H1 (cell line): ENCODE data around the gene DACH2. TPM values are rescaled to one million over a fixed set of nuclear protein-coding genes. Genes with fewer than 3 reads are reported as not detected.

Experiments used
- CTCF ChIA-PET: fragments of 300-600 bp; sonication (Branson Sonifier 250); formaldehyde crosslinking; loops from one replicate; lab custom pipeline; 2021; ENCODE audit not compliant: partially characterized antibody; lab: Charles Lee
- POLR2A ChIA-PET: fragments of 300-600 bp; sonication (Branson Sonifier 250); formaldehyde crosslinking; loops from one replicate; lab custom pipeline; 2021; ENCODE audit warnings: inconsistent platforms; ENCODE audit not compliant: partially characterized antibody; lab: Charles Lee
- DNase-seq, 2 experiments: peaks; one replicate each; pipeline versions ENCODE4 v3.0.0 to v3.0.0-alpha.2; 2010 to 2022; ENCODE audit warnings: low spot score in 2 of 2, low read depth in 1 of 2, mixed read lengths in 1 of 2
- FAIRE-seq: peaks from 2 replicates; lab custom pipeline; 2011; peaks lifted over from hg19 to GRCh38; lab: Jason Lieb, UNC
- H2AFZ ChIP-seq: 2 replicates; pipeline ENCODE4 v1.8.1; 2012; ENCODE audit warnings: low read length, inconsistent platforms
- H2AK5ac ChIP-seq: 2 replicates; pipeline ENCODE4 v1.6.1; 2013; ENCODE audit warnings: low read depth, low read length
- H2BK120ac ChIP-seq: replicated peaks from 2 replicates; pipeline ENCODE3; 2013; ENCODE audit warnings: low read depth, low read length, inconsistent platforms
- H2BK12ac ChIP-seq: 2 replicates; pipeline ENCODE4 v1.6.1; 2013; ENCODE audit warnings: low read depth, low read length
- H2BK15ac ChIP-seq: 2 replicates; pipeline ENCODE4 v1.6.1; 2013; ENCODE audit warnings: low read length
- H2BK20ac ChIP-seq: 2 replicates; pipeline ENCODE4 v1.6.1; 2013; ENCODE audit warnings: low read length
- H2BK5ac ChIP-seq: 2 replicates; pipeline ENCODE4 v1.6.1; 2013; ENCODE audit warnings: low read depth, low read length
- H3K14ac ChIP-seq: 2 replicates; pipeline ENCODE4 v1.6.1; 2013; ENCODE audit warnings: inconsistent platforms; ENCODE audit not compliant: insufficient read length
- H3K18ac ChIP-seq: 2 replicates; pipeline ENCODE4 v1.6.1; 2013; ENCODE audit warnings: low read length; ENCODE audit errors: extremely low read depth
- H3K23ac ChIP-seq: 2 replicates; pipeline ENCODE4 v1.6.1; 2013; ENCODE audit warnings: inconsistent platforms; ENCODE audit not compliant: insufficient read length
- H3K23me2 ChIP-seq: 2 replicates; pipeline ENCODE4 v1.6.1; 2013; ENCODE audit warnings: low read depth, low read length
- H3K27ac ChIP-seq: 2 replicates; pipeline ENCODE4 v1.6.1; 2011; ENCODE audit warnings: low read depth, low read length, inconsistent platforms
- H3K27me3 ChIP-seq, 4 experiments: replicated peaks in 1 of 4; 1 replicate in 1 of 4; 2 replicates in 3 of 4; pipeline versions ENCODE4 v1.6.1 to v1.8.1; 2011 to 2013; ENCODE audit warnings: low read length in 3 of 4, mild to moderate bottlenecking in 3 of 4, inconsistent platforms in 2 of 4, mixed read lengths in 2 of 4, moderate library complexity in 1 of 4; ENCODE audit not compliant: control insufficient read depth in 3 of 4, insufficient read depth in 3 of 4; ENCODE audit errors: extremely low read depth in 1 of 4
- H3K36me3 ChIP-seq, 4 experiments: 2 replicates each; pipeline versions ENCODE4 v1.6.1 to v1.8.1; 2011 to 2013; ENCODE audit warnings: mild to moderate bottlenecking in 4 of 4, low read length in 3 of 4, moderate library complexity in 2 of 4, control low read depth in 1 of 4, inconsistent platforms in 1 of 4; ENCODE audit not compliant: insufficient read depth in 4 of 4, control insufficient read depth in 2 of 4
- H3K4ac ChIP-seq: replicated peaks from 2 replicates; pipeline ENCODE3; 2013; ENCODE audit warnings: low read length, low read depth, mixed read lengths, inconsistent platforms; ENCODE audit not compliant: insufficient read length
- H3K4me1 ChIP-seq, 4 experiments: replicated peaks in 1 of 4; 1 replicate in 1 of 4; 2 replicates in 3 of 4; pipeline versions ENCODE4 v1.6.1 to v1.8.1; 2011 to 2013; ENCODE audit warnings: low read length in 3 of 4, inconsistent platforms in 2 of 4, mixed read lengths in 1 of 4; ENCODE audit not compliant: insufficient read depth in 4 of 4, control insufficient read depth in 3 of 4
- H3K4me2 ChIP-seq, 2 experiments: 2 replicates each; pipeline versions ENCODE4 v1.6.1 to v1.8.1; 2011 to 2013; ENCODE audit warnings: low read depth in 2 of 2, low read length in 2 of 2, control low read depth in 1 of 2, inconsistent platforms in 1 of 2, mild to moderate bottlenecking in 1 of 2; ENCODE audit not compliant: insufficient read depth in 1 of 2
- H3K4me3 ChIP-seq, 4 experiments: fragments of 200-600, 300-600 bp in 1 of 4; sonication (generic), shearing (Covaris generic), sonication (Bioruptor Twin) in 1 of 4; 2 replicates each; pipeline versions ENCODE4 v1.5.1 to v1.8.1; 2011 to 2016; ENCODE audit warnings: low read length in 4 of 4, low read depth in 3 of 4, control low read depth in 2 of 4, inconsistent platforms in 2 of 4, mild to moderate bottlenecking in 2 of 4, mixed read lengths in 1 of 4, moderate library complexity in 1 of 4; ENCODE audit not compliant: insufficient read depth in 2 of 4; ENCODE audit errors: extremely low read depth in 1 of 4
- H3K56ac ChIP-seq: replicated peaks from 2 replicates; pipeline ENCODE3; 2013; ENCODE audit warnings: low read depth, mild to moderate bottlenecking, mixed read lengths, low read length, inconsistent platforms; ENCODE audit not compliant: insufficient read length
- H3K79me1 ChIP-seq: 2 replicates; pipeline ENCODE4 v1.6.1; 2013; ENCODE audit warnings: low read depth, low read length, control low read depth
- H3K79me2 ChIP-seq, 2 experiments: 2 replicates each; pipeline versions ENCODE4 v1.6.1 to v1.8.1; 2012 to 2013; ENCODE audit warnings: low read length in 2 of 2, mild to moderate bottlenecking in 2 of 2, inconsistent platforms in 1 of 2; ENCODE audit not compliant: insufficient read depth in 2 of 2, control insufficient read depth in 1 of 2
- H3K9ac ChIP-seq, 4 experiments: replicated peaks in 1 of 4; 1 replicate in 1 of 4; 2 replicates in 3 of 4; pipeline versions ENCODE4 v1.6.1 to v1.8.1; 2011 to 2013; ENCODE audit warnings: low read depth in 3 of 4, low read length in 3 of 4, control low read depth in 2 of 4, mild to moderate bottlenecking in 2 of 4, moderate library complexity in 2 of 4, inconsistent platforms in 1 of 4; ENCODE audit errors: extremely low read depth in 1 of 4
- H3K9me3 ChIP-seq, 2 experiments: 2 replicates each; pipeline versions ENCODE4 v1.6.1 to v1.8.1; 2012 to 2013; ENCODE audit warnings: mild to moderate bottlenecking in 2 of 2, moderate library complexity in 2 of 2, control low read depth in 1 of 2, inconsistent platforms in 1 of 2, low read depth in 1 of 2, low read length in 1 of 2, mixed read lengths in 1 of 2; ENCODE audit not compliant: insufficient read depth in 2 of 2
- H4K20me1 ChIP-seq, 2 experiments: replicated peaks in 1 of 2; 2 replicates each; pipeline versions ENCODE3 to v1.8.1; 2011 to 2013; ENCODE audit warnings: inconsistent platforms in 2 of 2, low read length in 2 of 2, mild to moderate bottlenecking in 1 of 2; ENCODE audit not compliant: insufficient read depth in 2 of 2, control insufficient read depth in 1 of 2
- H4K5ac ChIP-seq: 2 replicates; pipeline ENCODE4 v1.6.1; 2013; ENCODE audit warnings: low read length, low read depth, mixed read lengths, inconsistent platforms; ENCODE audit not compliant: insufficient read length
- H4K8ac ChIP-seq: 2 replicates; pipeline ENCODE4 v1.8.0; 2013; ENCODE audit warnings: mild to moderate bottlenecking, moderate library complexity, low read length, inconsistent platforms; ENCODE audit not compliant: insufficient read depth; ENCODE audit errors: extremely low read depth
- H4K91ac ChIP-seq: replicated peaks from 2 replicates; pipeline ENCODE3; 2013; ENCODE audit warnings: low read length, mixed read lengths, inconsistent platforms; ENCODE audit not compliant: insufficient read length
- FOSL1 ChIP-seq: IDR thresholded peaks from 2 replicates; pipeline ENCODE4 v1.6.1; 2011; ENCODE audit warnings: mild to moderate bottlenecking, low read depth, low read length, moderate library complexity; ENCODE audit not compliant: insufficient read depth
- SP2 ChIP-seq: IDR thresholded peaks from 2 replicates; pipeline ENCODE4 v1.6.1; 2012; ENCODE audit warnings: mild to moderate bottlenecking, low read length, inconsistent platforms
- SRF ChIP-seq: IDR thresholded peaks from 2 replicates; pipeline ENCODE4 v1.6.1; 2011; ENCODE audit warnings: mild to moderate bottlenecking, low read depth, low read length, moderate library complexity
- SUZ12 ChIP-seq: fragments of 200-600 bp; sonication (generic); IDR thresholded peaks from 2 replicates; pipeline ENCODE4 v1.6.1; 2012; ENCODE audit warnings: mild to moderate bottlenecking, inconsistent platforms, low read length, moderate library complexity, mixed read lengths
- TAF1 ChIP-seq: IDR thresholded peaks from 2 replicates; pipeline ENCODE4 v1.6.1; 2011; ENCODE audit warnings: mild to moderate bottlenecking, low read depth, low read length
- TEAD4 ChIP-seq: IDR thresholded peaks from 2 replicates; pipeline ENCODE4 v1.6.1; 2012; ENCODE audit warnings: low read depth, low read length, inconsistent platforms, mixed read lengths
- ZNF274 ChIP-seq: IDR thresholded peaks from 2 replicates; pipeline ENCODE4 v1.7.0; 2012; ENCODE audit warnings: low read length, borderline replicate concordance; ENCODE audit errors: extremely low read depth
- WGBS, 2 experiments: shearing (Covaris generic) in 1 of 2; methylation state at CpG; one replicate each; pipeline versions ENCODE4 v1.1.6 to v1.1.7; 2013 to 2015; ENCODE audit warnings: low lambda C conversion rate in 2 of 2, mixed read lengths in 2 of 2, inconsistent platforms in 1 of 2, low coverage in 1 of 2, missing lambda C conversion rate in 1 of 2; ENCODE audit not compliant: insufficient replicate concordance in 2 of 2, insufficient coverage in 1 of 2, insufficient read length in 1 of 2; ENCODE audit errors: extremely low coverage in 1 of 2, missing lambda C conversion rate in 1 of 2; 5-methylcytosine and 5-hydroxymethylcytosine counted together
- polyA plus RNA-seq, 7 experiments: library from polyadenylated mRNA; depleted of rRNA in 3 of 7; stranded (reverse) in 5 of 7; unstranded in 2 of 7; fragments of >200 nt in 5 of 7; fragments of 200-250 nt in 2 of 7; gene quantifications; 1 replicate in 5 of 7; 2 replicates in 1 of 7; 4 replicates in 1 of 7; pipeline versions ENCODE4 v1.2.1 to v1.2.3, GENCODE V29; 2011 to 2013; ENCODE audit warnings: missing spikeins in 2 of 7, mixed read lengths in 2 of 7
- total RNA-seq: library from RNA; stranded (reverse); fragmentation: NEBNext Ultra II Directional; extraction: Animal tissue kit (Norgen Biotek cat#: 25700); gene quantifications from 2 replicates; pipeline ENCODE4 v1.2.1, GENCODE V29; 2021
- TF ChIP-seq, protein P1 (sequence below): IDR thresholded peaks from 2 replicates; pipeline ENCODE4 v1.6.1; 2012; ENCODE audit warnings: low read length, inconsistent platforms

Gene DACH2
- total and polyA plus RNA-seq, 2 of the 8 experiments (the other 6 are each of a cell fraction or from before 2014, with no cell fraction given): 1.0 to 1.8 TPM

DNA sequence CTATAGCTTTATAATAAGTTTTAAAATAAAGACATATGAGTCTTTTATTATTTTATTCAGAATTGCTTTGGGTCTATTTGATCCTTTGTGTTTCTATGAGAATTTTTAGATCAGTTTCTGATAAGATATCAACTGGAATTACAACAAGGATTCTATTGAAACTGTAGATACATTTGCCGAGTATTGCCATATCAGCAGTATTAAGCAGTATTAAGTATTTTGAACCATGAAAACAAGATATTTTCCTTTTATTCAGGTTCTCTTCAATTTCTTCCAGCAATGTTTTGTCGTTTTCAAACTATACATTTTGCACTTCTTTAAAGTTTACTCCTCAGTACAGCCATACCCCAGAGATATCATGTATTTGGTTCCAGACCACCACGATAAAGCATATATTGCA lies 598.8 kb downstream of the DACH2 start:
- no peak overlapping the region for H4K5ac ChIP-seq
- POLR2A ChIA-PET: no interaction called here
- FAIRE-seq: no peak

More for the DNA sequence above, 598.8 kb downstream of the DACH2 start:
- Histone ChIP-seq H3K14ac (no peak overlapping the region), H3K9ac (no peak overlapping the region), H4K91ac (no peak overlapping the region), H2BK15ac (no peak overlapping the region), H3K27ac (no peak overlapping the region), H3K23ac (no peak overlapping the region), H3K9me3 (no peaks in the 10 kb centered on the region), H3K4ac (no peak overlapping the region), H3K4me1 (no peaks in the 10 kb centered on the region), H3K56ac (no peak overlapping the region), H2BK120ac (no peak overlapping the region), H3K18ac (no peak overlapping the region), H3K79me2 (no peaks in the 10 kb centered on the region), H3K27me3 (no peaks in the 10 kb centered on the region), H3K36me3 (no peaks in the 10 kb centered on the region), H2BK5ac (no peak overlapping the region), H2AFZ (no peak overlapping the region), H2BK12ac (no peak overlapping the region), H2BK20ac (no peak overlapping the region), H3K23me2 (no peaks in the 10 kb centered on the region), H4K8ac (no peak overlapping the region), H2AK5ac (no peak overlapping the region), H3K4me3 (no peak overlapping the region), H3K79me1 (no peaks in the 10 kb centered on the region), H3K4me2 (no peak overlapping the region), H4K20me1 (no peaks in the 10 kb centered on the region)
- TF ChIP-seq SUZ12 (no peak), SRF (no peak), FOSL1 (no peak), TEAD4 (no peak), TAF1 (no peak), ZNF274 (no peak), SP2 (no peak)
- TF ChIP-seq, protein P1, sequence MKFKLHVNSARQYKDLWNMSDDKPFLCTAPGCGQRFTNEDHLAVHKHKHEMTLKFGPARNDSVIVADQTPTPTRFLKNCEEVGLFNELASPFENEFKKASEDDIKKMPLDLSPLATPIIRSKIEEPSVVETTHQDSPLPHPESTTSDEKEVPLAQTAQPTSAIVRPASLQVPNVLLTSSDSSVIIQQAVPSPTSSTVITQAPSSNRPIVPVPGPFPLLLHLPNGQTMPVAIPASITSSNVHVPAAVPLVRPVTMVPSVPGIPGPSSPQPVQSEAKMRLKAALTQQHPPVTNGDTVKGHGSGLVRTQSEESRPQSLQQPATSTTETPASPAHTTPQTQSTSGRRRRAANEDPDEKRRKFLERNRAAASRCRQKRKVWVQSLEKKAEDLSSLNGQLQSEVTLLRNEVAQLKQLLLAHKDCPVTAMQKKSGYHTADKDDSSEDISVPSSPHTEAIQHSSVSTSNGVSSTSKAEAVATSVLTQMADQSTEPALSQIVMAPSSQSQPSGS: no peak
- no peak for DNase-seq
- WGBS, 2 experiments: 97% methylated on average over 3 of the region's 3 CpGs; no CpG with 5 or more reads in 1 of the 2 experiments
- CTCF ChIA-PET: no interaction called here
